Activated gamma-delta T cell treated with anti-CD3 and anti-CD28 coated beads, Interleukin-2, amount 50 U/mL, for 16 hours (primary cell): ENCODE measurements around the gene ADH1B.
"Not testable (repeated sequence)": the region's sequence is repeated elsewhere in the genome, so short reads cannot be mapped to it uniquely, and the experiment has no call there.

Source experiments
- DNase-seq: peaks from one replicate; pipeline ENCODE4 v3.0.0-alpha.2; 2020; ENCODE audit warnings: low read depth

The ADH1B gene

GRCh38 chr4:99323756-99324155 lies 2.6 kb upstream of the ADH1B start:
- no peak for DNase-seq

- not testable (repeated sequence) for DNase-seq
Observed at GRCh38 chr4:99317811-99318210, 3.4 kb downstream of the ADH1B start.

- no peak for DNase-seq
Observed at GRCh38 chr4:99317354-99317753, 3.8 kb downstream of the ADH1B start.

GRCh38 chr4:99315839-99316238 lies 5.4 kb downstream of the ADH1B start:
- DNase-seq: no peak

- no peak for DNase-seq
Observed at GRCh38 chr4:99314211-99314610, 7.0 kb downstream of the ADH1B start.

- no peak for DNase-seq
Observed at GRCh38 chr4:99310389-99310788, 10.8 kb downstream of the ADH1B start.

- DNase-seq: no peak
Observed at GRCh38 chr4:99305638-99306400, 15.4 kb downstream of the ADH1B start.

- no peak for DNase-seq
Observed at GRCh38 chr4:99301376-99302164, 19.6 kb downstream of the ADH1B start.

- DNase-seq: no peak
Observed at GRCh38 chr4:99300934-99301333, 20.3 kb downstream of the ADH1B start.

- no peak for DNase-seq
Observed at GRCh38 chr4:99293357-99293756, 27.8 kb downstream of the ADH1B start.

GRCh38 chr4:99290848-99291786 lies 30.1 kb downstream of the ADH1B start, which contains the start of gene ADH1A:
Gene ADH1A, minus strand, starts transcription at chr4:99290985. Its CDS starts 71 bp downstream, at chr4:99290914.
- DNase-seq: no peak

- DNase-seq: no peak
Observed at GRCh38 chr4:99285387-99285786, 35.8 kb downstream of the ADH1B start.

- DNase-seq: no peak
Observed at GRCh38 chr4:99282731-99283130, 38.5 kb downstream of the ADH1B start.

GRCh38 chr4:99281261-99281660 lies 39.9 kb downstream of the ADH1B start:
- no peak for DNase-seq

- no peak for DNase-seq
Observed at GRCh38 chr4:99276417-99276816, 44.8 kb downstream of the ADH1B start.

GRCh38 chr4:99275885-99276284 lies 45.3 kb downstream of the ADH1B start:
- no peak for DNase-seq

GRCh38 chr4:99275050-99275449 lies 46.2 kb downstream of the ADH1B start:
- no peak for DNase-seq

GRCh38 chr4:99273704-99274103 lies 47.5 kb downstream of the ADH1B start:
- no peak for DNase-seq

GRCh38 chr4:99264927-99265326 lies 56.3 kb downstream of the ADH1B start:
- DNase-seq: no peak
